ENCODE data around the gene NFKB2.

DNA sequence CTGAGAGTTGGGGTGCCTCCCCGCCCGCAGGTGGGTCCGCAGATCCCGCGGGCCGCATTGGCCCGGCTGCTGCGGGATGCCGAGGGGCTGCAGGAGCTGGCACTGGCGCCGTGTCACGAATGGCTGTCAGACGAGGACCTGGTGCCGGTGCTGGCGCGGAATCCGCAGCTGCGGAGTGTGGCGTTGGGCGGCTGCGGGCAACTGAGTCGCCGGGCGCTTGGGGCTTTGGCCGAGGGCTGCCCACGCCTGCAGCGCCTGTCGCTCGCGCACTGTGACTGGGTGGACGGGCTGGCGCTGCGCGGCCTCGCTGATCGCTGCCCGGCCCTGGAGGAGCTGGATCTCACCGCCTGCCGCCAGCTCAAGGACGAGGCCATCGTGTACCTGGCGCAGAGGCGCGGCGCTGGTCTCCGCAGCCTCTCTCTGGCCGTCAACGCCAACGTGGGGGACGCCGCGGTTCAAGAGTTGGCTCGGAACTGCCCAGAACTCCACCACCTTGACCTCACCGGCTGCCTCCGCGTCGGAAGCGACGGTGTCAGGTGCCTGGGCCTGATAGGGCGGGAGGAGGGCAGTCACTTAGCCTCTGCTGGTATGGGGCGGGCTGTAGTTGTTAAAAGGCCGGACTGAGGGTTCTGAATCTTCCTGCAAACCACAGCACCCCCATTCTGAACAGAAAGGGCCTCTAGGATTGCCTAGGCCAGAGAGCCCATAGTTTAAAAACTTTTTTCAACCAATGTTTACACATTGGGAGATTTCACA, 26.4 kb downstream of the NFKB2 start:
- TF ChIP-seq, protein P1, sequence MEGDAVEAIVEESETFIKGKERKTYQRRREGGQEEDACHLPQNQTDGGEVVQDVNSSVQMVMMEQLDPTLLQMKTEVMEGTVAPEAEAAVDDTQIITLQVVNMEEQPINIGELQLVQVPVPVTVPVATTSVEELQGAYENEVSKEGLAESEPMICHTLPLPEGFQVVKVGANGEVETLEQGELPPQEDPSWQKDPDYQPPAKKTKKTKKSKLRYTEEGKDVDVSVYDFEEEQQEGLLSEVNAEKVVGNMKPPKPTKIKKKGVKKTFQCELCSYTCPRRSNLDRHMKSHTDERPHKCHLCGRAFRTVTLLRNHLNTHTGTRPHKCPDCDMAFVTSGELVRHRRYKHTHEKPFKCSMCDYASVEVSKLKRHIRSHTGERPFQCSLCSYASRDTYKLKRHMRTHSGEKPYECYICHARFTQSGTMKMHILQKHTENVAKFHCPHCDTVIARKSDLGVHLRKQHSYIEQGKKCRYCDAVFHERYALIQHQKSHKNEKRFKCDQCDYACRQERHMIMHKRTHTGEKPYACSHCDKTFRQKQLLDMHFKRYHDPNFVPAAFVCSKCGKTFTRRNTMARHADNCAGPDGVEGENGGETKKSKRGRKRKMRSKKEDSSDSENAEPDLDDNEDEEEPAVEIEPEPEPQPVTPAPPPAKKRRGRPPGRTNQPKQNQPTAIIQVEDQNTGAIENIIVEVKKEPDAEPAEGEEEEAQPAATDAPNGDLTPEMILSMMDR (IDR thresholded peaks at IDR 0.05; ENCODE audit: low read length) = no peak
- TF ChIP-seq EZH2 (IDR thresholded peaks at IDR 0.05; ENCODE audit: borderline replicate concordance, low read length) = no peak

Data from OCI-LY1 (cell line).